Activated CD4-positive, alpha-beta T cell treated with anti-CD3 and anti-CD28 coated beads, Interleukin-2, Interleukin-4, amounts not matched to agents 100 ng/mL and 50 ng/mL, durations not matched to agents 16 hours and 8 hours (primary cell): ENCODE results near the gene XRCC4.

Experiments used
- DNase-seq: peaks from one replicate; pipeline ENCODE4 v3.0.0-alpha.2; 2020; ENCODE audit warnings: low spot score

Gene XRCC4

DNA sequence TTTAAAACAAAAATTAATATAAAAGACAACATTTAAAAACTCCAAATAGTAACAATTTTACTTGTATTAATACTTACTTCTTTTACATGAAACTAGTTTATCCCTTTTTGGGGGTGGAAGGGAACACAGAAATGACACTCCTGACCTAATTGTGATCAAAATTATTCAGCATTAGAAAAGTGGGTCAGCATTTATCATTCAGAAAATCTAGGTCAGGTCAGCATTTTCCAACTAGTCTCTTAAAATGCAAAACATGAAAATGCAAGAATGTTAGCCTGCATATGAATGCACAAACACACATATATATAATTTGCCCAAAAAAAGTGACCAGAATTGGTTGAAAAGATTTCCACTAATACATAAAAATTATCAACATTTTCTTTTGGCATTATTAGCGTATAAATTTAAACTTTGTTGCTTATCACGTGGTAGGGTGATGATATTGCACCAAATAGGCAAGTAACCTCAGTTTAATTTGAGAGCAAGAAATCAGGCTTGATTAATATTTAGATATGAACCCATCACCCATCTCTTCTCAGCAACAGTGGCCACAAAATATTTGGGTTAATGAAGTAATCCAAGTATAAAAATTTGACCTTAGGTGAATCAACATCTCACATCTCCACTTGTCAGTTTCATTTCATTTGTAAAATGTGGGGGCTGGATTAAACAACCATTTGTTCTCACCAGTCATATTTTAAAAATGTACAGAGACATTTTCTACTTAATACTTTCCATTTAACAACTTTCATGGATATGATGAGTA is 5.9 kb upstream of the XRCC4 start:
- DNase-seq, result no peak

DNA sequence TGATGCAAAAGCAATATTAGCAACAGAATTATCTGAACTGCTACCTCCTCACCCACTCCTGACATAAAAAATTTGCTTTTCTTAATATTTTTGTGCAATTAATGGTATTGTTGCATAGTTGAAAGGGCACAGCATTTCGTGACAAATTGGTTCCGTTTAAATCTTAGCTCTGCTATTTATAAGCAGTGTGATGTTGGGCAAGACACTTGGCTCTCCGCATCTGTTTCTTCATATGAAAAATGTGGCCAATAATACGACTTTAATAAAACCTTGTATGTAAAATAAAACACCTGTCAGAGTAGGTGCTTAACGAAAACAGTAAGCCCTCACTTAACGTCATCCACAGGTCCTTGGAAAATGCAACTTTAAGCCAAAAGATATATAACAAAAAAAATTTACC is 4.4 kb upstream of the XRCC4 start:
- no peak for DNase-seq

DNA sequence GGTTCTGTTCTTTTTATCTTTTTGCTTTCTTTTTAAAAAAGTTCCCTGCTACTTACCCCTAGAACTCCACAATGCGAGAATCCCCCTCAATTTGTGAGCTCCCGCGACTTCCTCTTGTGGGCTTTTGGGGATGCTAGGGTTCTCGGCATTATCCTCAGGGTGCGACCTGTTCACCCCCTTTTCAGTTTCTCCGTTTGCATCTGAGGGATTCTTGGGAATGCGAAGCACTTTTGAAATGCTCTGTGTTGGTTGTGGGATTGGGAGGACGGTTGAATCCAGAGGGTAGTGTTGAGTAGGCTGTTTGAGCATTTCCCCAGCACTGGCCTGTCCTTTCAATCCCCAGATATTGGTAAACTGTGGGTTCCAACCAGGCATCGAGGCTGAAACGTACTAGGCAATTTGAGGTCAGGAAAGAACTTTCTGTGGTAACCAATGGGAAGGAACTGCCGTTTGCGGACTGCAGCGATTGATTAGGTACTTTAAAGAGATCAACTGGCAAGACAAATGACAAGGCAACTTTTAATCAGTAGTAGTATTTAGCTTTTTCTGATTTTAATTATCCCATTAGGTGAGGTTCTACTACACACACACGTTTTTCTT is 415 bp downstream of the XRCC4 start:
- peak; percentile 17 for DNase-seq

DNA sequence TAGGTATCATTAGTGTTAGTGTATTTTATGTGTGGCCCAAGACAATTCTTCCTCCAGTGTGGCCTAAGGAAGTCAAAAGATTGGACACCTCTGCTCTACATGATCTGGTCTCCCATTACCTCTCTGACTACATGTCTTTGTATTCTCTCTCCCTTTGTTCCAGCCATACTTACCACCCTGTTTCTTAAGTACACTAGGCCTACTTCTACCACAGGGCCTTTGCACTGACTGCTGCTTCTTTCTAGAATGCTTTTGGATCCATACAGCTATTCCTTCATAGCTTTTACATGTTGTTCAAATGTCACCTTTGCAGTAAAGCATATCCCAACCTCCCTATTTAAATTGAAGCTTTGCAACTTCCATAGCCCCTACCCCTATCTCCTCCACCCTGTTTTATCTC is 5.4 kb downstream of the XRCC4 start:
- DNase-seq, result no peak

DNA sequence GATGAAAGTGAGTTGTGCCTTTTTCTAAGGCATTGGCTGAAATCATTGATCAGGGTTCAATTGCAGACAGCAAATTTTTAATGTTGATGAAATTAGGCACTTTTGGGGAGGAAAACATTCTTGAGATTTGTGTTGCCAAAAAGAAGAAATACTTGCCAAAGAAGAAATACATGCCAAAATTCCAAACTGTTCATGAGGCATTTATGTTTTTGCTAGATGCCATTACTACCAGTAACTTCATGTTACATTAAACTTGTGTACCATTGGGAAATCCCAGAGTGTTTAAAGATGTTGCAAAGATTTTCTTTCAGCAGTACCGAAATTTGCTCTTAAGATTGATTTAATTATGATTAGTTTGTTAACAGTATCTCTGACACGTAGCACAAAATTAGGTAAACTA is 7.0 kb downstream of the XRCC4 start:
- no peak for DNase-seq

DNA sequence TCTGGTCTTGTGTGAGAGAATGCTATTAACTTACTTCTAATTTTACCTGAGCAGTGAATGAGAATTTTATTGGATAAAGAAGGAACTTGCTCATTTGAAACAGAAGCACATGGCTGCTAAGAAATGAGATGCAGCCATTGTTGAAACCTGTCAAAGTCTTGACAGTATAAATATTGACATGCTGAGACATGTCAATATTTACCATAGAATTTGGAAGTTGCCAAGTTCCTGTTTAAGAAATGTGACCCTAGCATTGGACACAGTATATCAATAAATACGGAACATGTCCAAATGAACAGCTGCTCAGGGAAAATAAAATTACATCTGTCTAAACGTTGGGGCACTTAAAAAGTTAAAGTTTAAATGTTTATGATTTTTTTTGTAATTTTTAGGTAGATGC is 7.8 kb downstream of the XRCC4 start:
- DNase-seq, result no peak

DNA sequence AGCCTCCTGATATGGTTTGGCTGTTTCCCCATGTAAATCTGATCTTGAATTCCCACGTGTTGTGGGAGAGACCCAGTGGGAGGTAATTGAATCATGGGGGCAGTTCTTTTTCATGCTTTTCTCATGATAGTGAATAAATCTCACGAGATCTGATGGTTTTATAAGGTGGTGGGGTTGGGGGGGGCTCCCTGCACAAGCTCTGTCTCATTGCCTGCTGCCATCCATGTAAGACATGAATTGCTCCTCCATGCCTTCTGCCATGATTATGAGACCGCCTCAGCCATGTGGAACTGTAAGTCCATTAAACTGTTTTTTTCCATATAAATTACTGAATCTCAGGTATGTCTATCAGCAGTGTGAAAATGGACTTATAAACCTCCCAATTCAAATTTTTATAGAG is 12.8 kb downstream of the XRCC4 start:
- DNase-seq, result no peak

DNA sequence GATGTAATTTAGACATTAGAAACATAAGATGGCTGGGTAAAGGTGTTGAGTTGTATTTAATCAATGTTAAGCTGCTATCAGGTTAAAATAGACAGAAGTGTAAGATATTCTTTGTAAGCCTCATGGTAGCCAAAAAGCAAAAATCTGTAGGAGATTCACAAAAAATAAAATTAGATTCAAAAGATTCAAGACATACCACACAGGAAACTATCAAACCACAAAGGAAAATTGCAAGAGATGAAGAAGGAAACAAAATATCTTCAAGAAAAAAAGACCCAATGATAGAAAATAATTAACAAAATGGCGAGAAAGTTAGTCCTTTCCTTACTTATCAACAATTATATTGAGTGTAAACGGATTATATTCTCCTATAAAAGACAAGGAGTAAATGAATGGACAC is 15.3 kb downstream of the XRCC4 start:
- no peak for DNase-seq

DNA sequence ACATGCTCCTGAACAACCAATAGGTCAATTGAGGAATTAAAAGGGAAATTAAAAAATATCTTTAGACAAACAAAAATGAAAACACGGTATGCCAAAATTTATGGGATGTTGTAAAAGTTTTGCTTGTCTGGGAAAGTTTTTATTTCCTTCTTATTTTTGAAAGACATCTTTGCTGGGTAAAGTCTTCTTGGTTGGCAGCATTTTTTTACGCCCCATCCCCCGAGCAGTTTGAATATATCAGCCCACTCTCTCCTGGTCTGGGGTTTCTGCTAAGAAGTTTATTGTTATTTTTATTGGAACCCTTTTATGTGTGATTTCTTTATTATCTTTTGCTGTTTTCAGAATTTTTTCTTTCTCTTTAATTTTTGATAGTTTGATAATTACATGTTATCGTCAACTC is 16.3 kb downstream of the XRCC4 start:
- DNase-seq, result no peak

DNA sequence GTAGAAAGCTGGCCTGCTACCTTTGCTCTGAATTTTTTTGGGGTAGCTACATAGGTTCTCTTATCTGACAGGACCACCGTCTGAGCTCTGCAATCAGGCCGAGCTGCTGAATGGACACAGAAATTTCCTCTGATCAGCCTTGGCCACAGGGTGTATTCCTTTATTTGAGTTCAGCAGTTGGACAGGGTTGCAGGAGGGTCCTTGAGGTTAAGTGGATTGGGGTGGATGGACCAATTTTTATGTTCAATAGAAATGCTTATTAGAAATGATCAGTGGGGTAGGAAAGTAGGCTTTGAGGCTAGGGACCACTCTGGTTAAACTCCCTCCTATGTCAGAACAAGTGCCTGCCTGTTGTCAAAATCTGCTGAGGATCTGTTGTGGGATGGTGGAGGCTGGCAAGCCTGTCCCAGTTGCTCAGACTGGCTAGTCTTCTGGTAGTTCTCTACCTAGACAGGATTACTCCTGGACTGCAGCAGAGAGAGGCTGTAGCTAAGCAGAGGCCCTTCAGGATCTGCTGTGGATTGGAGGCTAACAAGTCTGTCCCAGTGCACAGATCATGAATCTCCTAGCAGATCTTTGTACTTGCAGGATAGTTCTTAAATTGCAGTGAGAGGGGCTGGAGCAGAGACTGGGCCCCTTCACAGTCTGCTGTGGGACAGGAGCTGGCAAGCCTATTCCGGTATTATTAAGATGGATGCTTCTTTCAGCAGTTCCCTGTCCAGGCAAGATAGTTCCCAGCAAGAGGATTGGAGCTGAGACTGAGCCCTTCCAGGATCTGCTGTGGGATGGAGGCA is 18.0 kb downstream of the XRCC4 start:
- DNase-seq, result no peak

DNA sequence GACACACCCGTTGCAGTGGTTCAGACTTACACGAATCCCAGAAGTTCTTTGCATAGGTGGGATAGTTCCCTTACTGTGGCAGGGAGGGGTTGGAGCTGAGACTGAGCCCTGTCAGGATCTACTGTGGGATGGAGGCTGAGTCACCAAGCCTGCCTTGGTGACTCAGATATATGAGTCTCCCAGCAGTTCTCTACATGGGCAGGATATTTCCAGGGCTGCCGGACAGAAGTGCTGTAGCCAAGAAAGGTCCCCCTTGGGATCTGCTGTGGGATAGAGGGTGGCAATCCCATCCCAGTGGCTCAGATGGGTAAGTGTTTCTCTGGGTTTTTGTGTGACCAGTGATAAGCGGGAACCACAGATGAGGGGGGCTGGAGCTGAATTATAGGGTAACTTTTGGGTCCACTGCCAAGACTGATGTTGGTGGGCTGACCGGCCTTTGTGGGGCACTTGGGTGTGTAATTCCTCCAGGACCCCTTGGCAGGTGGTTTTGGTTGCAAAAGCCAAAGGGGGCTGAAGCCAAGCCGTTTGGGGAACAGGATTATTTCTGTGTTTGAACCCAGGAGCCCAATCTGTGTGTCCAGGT is 18.7 kb downstream of the XRCC4 start:
- no peak for DNase-seq

DNA sequence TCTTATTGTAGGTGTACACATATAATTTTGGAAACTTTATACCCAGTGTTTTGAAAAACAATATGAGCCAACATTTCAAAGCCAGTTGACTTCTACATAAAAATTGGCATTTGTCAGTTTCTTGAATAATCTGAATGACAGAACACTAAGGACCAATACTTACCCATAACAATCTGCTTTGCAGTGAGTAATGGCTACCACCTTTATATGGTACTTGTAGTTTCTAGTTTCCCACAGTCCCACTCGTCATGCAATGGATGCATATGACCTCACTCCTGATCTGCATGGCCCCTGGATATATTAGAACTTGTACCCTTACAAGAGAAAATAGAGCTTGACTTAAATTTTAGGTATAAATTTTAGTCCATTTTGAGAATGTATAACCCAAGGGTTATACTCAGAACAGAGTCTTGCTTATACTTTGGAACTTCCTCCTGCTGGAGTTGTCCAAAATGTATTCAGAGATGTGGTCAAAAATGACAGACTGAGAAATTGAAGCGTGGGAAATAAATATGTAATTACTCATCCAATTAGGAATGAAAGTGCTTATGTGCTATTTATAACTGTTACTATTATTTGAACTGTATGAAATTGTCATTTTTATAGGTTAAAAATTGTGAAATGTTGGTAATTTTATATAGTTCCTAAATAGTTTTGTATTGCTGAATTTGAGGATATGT is 19.5 kb downstream of the XRCC4 start:
- DNase-seq, result no peak

DNA sequence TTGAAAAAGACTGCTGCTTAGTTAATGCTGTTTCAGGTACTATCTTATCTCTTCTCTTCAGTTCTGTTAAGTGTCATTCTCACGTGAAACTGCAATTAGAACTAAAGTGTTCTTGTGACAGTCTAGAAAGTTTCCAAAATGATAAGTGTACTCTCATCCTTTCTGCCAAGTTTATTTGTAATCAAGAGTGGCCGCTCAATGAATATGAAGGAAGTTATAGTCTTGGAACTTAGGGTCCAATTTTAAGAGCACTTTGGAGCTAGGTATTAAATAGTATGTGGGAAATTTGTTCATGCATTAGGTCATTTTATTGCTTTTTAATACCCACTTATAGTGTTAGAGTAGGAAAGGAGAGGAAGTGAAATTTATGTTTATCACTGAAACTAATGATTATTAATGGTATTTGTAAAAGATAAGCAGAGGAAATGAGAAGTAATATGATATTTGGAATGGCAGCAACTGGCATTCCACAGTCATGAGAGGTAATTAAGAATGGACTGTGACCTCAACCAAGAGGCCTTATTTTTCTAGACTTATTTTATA is 20.4 kb downstream of the XRCC4 start:
- no peak for DNase-seq

DNA sequence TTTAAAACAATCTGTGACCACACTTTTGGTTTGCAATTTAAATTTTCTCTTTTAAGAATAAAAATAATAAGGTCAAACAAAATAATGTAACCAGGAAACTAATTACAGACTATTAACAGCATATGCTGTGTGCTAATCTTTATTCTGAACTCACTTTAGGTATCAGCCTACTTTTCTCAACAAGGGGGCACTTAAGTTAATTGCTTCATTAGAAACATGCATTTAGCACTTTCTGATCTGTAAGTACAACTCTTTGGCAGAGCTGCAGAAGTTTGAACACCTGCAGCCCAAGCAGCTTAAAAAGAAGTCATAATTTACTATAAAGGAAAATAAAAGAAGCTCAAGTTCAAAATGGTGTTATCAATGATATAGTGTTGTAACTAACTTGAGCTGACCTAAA is 21.7 kb downstream of the XRCC4 start:
- no peak for DNase-seq

DNA sequence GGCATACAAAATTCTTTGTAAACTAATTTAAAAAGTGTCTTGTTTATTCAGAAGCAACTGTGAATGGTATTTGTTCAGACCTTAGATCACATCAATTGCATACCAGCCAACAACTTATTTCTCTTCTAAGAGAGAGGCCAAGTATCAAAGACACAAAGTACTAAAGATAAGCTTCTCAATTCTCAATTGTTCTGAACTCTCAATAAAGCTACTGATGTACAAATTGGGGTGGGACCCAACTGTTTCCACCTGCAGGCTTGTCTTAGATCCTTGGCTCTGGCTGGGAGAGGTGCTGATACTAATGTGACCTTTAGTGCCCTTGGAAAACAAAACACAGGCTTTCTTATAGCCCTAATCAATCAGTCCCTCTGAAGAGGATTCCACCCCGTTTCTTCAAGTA is 22.1 kb downstream of the XRCC4 start:
- no peak for DNase-seq

DNA sequence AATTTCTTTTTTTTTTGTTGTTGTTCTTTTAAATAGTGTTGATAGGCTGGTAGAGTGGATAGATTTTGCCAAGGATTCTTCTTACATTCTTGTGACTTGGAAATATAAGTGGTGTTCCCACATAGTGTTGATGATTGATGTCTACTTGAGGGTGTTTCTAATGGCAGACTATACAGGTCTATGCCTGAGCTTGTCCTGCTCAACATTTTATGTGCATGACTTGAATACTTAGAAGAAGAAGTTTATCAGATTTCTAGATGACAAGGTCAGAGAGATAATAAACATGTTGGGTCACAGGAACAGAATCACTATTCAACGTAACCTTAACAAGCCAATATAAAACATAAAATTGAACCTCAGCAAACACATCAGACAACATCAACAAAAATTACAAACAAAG is 24.2 kb downstream of the XRCC4 start:
- DNase-seq, result no peak

DNA sequence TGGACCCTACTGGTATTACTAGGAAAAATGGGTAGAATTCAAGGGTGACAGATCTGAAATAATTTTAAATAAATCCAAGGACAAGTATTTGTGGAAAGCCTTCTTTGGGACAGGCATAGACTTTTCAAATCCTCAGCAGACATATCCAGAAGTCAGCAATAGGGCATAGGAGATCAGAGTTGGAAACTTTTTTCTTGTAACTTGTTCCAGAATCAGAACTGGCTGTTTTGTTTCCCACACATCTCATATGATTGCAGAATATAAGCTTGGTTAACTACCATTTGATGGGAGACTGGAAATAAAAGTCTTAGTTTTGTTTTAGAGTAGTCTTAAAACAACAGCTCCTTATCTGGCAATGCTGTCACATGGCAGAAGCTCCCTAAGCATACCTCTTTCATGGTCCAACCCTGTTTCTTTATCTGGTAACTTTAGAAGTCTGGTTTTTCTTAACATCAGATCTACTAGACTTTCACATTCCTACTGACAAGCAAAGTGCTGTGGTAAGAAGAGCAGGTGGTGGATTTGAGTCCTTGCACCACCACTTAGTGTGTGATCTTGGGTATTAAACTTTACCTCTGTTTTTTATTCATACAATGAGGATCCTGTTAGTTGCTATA is 25.1 kb downstream of the XRCC4 start:
- no peak for DNase-seq

DNA sequence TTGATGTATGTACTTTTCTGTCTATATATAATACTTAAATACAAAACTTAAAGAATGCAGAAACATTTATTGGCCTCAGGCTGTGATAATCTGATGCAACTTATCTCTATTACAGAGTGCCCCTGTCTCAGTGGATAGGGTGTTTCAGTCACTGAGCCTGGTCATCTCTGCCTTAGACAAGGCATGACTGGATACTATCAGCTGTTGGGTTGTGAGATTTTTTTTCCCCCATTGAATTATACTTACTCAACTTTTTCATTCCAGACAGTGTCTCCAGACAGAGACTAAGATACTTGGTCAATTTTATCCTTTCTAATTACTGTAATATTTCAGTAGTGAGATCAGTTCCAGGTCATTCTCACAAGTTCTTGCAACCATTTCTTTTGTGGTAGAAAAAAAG is 26.7 kb downstream of the XRCC4 start:
- no peak for DNase-seq

DNA sequence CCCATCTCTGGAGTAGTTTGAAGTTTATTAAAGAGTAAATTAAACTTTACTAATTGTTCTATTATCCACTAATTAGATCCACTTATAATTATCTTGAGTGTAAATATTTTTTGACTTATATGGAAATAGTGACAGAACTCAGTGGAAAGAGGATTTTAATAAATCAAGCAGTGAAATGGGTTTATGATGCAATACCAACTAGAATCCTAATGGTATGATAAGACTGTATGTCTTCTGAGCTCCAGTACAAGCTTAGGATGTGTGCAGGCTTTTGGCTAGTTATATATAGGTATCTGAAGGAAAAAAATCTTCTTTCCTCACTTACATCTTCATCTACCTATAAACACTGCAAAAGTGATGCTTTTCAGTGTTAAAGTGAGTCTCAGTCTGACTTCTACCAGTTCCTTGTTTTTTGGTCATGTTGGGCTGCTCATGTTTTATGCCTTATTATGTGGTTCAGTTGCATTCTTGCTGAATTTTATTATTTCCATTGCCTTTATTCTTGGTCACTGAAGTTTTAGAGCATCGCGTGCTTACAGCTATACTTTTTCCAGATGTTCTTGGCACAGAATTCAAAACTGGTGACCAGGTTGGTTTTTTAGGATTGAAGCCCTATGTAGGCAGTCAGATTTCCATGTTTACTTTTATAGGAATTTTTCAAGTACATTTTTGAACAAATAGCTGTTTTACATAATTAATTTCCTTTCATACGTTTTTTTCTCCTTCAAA is 30.5 kb downstream of the XRCC4 start:
- no peak for DNase-seq

DNA sequence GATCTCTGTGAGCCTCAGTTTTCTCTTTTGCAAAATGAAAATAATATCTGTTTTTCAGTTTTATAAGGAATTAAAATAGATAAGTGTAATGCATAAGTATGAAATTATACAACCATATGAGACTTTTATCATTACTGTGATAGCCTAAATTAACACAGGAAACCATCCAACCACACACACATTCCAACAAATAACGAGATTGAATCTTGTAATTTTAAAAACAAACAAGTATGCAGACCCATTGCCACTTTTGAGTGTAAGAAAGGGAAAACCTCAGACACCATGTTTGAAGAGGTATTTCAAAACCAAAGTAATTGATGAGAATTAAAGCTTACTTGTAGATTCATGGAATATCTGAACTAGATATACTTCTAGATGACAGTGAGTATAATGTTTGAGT is 32.0 kb downstream of the XRCC4 start:
- DNase-seq, result no peak

DNA sequence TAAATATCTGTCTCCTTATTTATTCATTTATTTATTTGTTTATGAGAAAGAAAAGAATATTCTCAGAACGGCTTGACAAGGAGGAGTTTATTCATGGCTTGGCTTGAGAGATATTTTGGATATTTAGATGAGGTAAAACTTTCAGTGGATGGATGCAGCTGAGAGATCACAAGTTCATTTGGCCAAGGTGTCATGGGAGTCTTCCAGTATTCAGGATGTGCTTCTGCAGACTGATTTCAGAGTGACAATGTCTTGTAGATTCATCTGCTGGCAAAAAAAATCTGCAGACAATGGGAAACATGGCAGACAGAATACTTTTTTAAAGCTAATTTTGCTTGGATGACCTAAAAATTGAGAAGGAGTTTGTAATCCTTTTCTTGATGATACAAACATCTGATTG is 38.5 kb downstream of the XRCC4 start:
- no peak for DNase-seq
